Stimulated activated CD8-positive, alpha-beta memory T cell treated with anti-CD3 and anti-CD28 coated beads, Interleukin-4, amount 100 ng/mL, for 1 hour (primary cell): ENCODE results near the gene MORF4L1.
A peak's percentile ranks its signal among the peaks of the same experiment; 100 is the strongest.

ENCODE experiments used
- DNase-seq, 2 donors: peaks; one replicate each; pipeline ENCODE4 v3.0.0-alpha.2; 2020; ENCODE audit warnings: low read depth in 2 of 2, low spot score in 1 of 2

Gene MORF4L1

GRCh38 chr15:78944669-78945407 is 72.1 kb downstream of the MORF4L1 start, which contains the start of gene CTSH:
CTSH (minus strand) TSS chr15:78945046; CDS start chr15:78944981, 65 bp downstream.
- peak; percentile 33 to 38 for DNase-seq

- no peak for DNase-seq
Observed at GRCh38 chr15:78946493-78946892, 73.8 kb downstream of the MORF4L1 start.

- no peak for DNase-seq
Observed at GRCh38 chr15:78947506-78947905, 74.8 kb downstream of the MORF4L1 start.
